Mesodermal cell (in vitro differentiated cells): ENCODE measurements around the gene DONSON.

Experiments used
- H3K27ac ChIP-seq: 2 replicates; pipeline ENCODE4 v1.7.0; 2013; ENCODE audit warnings: mild to moderate bottlenecking, low read depth, low read length, moderate library complexity; ENCODE audit not compliant: severe bottlenecking
- H3K36me3 ChIP-seq: 2 replicates; pipeline ENCODE4 v1.7.1; 2013; ENCODE audit warnings: mild to moderate bottlenecking, low read length, moderate library complexity; ENCODE audit not compliant: control insufficient read depth, insufficient read depth
- H3K4me1 ChIP-seq: one replicate; pipeline ENCODE4 v1.7.1; 2013; ENCODE audit warnings: mild to moderate bottlenecking, low read length; ENCODE audit not compliant: insufficient read depth, control insufficient read depth, poor library complexity, severe bottlenecking
- H3K4me3 ChIP-seq: 2 replicates; pipeline ENCODE4 v1.7.0; 2013; ENCODE audit warnings: low read length, control low read depth, mild to moderate bottlenecking; ENCODE audit not compliant: insufficient read depth, poor library complexity, severe bottlenecking; ENCODE audit errors: extremely low read depth
- H3K9me3 ChIP-seq: 2 replicates; pipeline ENCODE4 v1.7.1; 2013; ENCODE audit warnings: mild to moderate bottlenecking, low read length, moderate library complexity; ENCODE audit not compliant: control insufficient read depth
- WGBS, 2 experiments: methylation state at CpG; one replicate each; pipeline ENCODE4 v1.1.5; 2013; ENCODE audit warnings: missing lambda C conversion rate in 2 of 2; ENCODE audit not compliant: insufficient coverage in 2 of 2; 5-methylcytosine and 5-hydroxymethylcytosine counted together

DONSON gene

GRCh38 chr21:33541105-33541711, 47.3 kb downstream of the DONSON start:
- no peaks in the 10 kb centered on the region for H3K9me3 ChIP-seq
- H3K4me1 ChIP-seq, result no peaks in the 10 kb centered on the region
- H3K4me3 ChIP-seq, result peak overlapping the region; percentile 87
- peaks cover 36% of the 10 kb centered on the region for H3K36me3 ChIP-seq
- H3K27ac ChIP-seq, result peak overlapping the region; percentile 99
- WGBS, 2 experiments, result 48 to 56% methylated on average over 15 to 16 of the region's 19 CpGs

- no peaks in the 10 kb centered on the region for H3K9me3 ChIP-seq
- H3K4me3 ChIP-seq, result peak overlapping the region; percentile 87
- WGBS, 2 experiments, result 60% methylated on average over 1 of the region's 3 CpGs; no CpG with 5 or more reads in 1 of the 2 experiments
- H3K27ac ChIP-seq, result no peak overlapping the region
- H3K4me1 ChIP-seq, result no peaks in the 10 kb centered on the region
- peaks cover 38% of the 10 kb centered on the region for H3K36me3 ChIP-seq
Measured at GRCh38 chr21:33540711-33541104, 47.8 kb downstream of the DONSON start.

- H3K36me3 ChIP-seq, result peaks cover 49% of the 10 kb centered on the region
- WGBS, 2 experiments, result 100% methylated on average over 1 of the region's 4 CpGs; no CpG with 5 or more reads in 1 of the 2 experiments
- no peak overlapping the region for H3K4me3 ChIP-seq
Measured at GRCh38 chr21:33539616-33540015, 48.9 kb downstream of the DONSON start.

GRCh38 chr21:33537212-33537611, 51.3 kb downstream of the DONSON start:
- no peak overlapping the region for H3K27ac ChIP-seq
- peaks cover 71% of the 10 kb centered on the region for H3K36me3 ChIP-seq

More at GRCh38 chr21:33539616-33540015, 48.9 kb downstream of the DONSON start:
- no peaks in the 10 kb centered on the region for H3K9me3 ChIP-seq
- no peaks in the 10 kb centered on the region for H3K4me1 ChIP-seq
- no peak overlapping the region for H3K27ac ChIP-seq

DNA sequence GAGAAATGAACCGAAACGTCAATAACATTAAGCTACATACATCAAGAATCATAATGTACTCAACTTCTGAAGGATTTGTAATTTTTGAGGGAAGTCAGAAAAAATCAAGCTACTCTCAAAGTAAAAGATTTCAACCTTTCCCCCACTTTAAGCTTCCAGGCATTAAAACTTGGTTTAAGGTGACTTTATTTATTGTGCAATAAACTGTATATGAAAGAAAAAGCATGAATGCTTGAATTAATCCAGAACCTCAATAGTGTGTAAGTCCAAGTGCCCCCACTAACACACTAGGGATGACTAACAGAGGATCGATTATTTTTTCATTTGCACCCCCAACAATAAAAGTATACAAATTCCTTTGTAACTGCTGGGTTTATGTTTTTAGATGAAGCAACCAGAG, 57.5 kb downstream of the DONSON start:
- H3K4me1 ChIP-seq, result no peaks in the 10 kb centered on the region
- H3K9me3 ChIP-seq, result no peaks in the 10 kb centered on the region
- H3K4me3 ChIP-seq, result no peak overlapping the region
- WGBS, 2 experiments, result no CpG with 5 or more reads among the region's 3 CpGs
- H3K27ac ChIP-seq, result no peak overlapping the region
- peaks cover 92% of the 10 kb centered on the region for H3K36me3 ChIP-seq

More at GRCh38 chr21:33537212-33537611, 51.3 kb downstream of the DONSON start:
- Histone ChIP-seq H3K9me3 (no peaks in the 10 kb centered on the region), H3K4me3 (no peak overlapping the region), H3K4me1 (no peaks in the 10 kb centered on the region)
- no CpG with 5 or more reads among the region's 2 CpGs for WGBS, 2 experiments
